GM15510 (cell line): ENCODE measurements around the gene B4GALT5.

Experiments
- POLR2A ChIP-seq: IDR thresholded peaks from 3 replicates; pipeline ENCODE4 v1.6.1; 2011; ENCODE audit warnings: borderline replicate concordance; ENCODE audit not compliant: insufficient read length; ENCODE audit errors: extremely low read depth

Gene B4GALT5

GRCh38 chr20:49602345-49603208, 111.1 kb downstream of the B4GALT5 start:
- no peak for TF ChIP-seq POLR2A

- TF ChIP-seq POLR2A = no peak
Measured at GRCh38 chr20:49601153-49601924, 112.3 kb downstream of the B4GALT5 start.

- no peak for TF ChIP-seq POLR2A
Measured at GRCh38 chr20:49599746-49600113, 113.9 kb downstream of the B4GALT5 start.

- TF ChIP-seq POLR2A = no peak
Measured at GRCh38 chr20:49597825-49598395, 115.8 kb downstream of the B4GALT5 start.

GRCh38 chr20:49595811-49596561, 117.7 kb downstream of the B4GALT5 start:
- no peak for TF ChIP-seq POLR2A

GRCh38 chr20:49595346-49595745, 118.3 kb downstream of the B4GALT5 start:
- TF ChIP-seq POLR2A = no peak

- TF ChIP-seq POLR2A = no peak
Measured at GRCh38 chr20:49594931-49595315, 118.8 kb downstream of the B4GALT5 start.

GRCh38 chr20:49594143-49594930, 119.3 kb downstream of the B4GALT5 start:
- TF ChIP-seq POLR2A = no peak

- no peak for TF ChIP-seq POLR2A
Measured at GRCh38 chr20:49593466-49594142, 120.1 kb downstream of the B4GALT5 start.

- TF ChIP-seq POLR2A = no peak
Measured at GRCh38 chr20:49592120-49592519, 121.6 kb downstream of the B4GALT5 start.

- TF ChIP-seq POLR2A = no peak
Measured at GRCh38 chr20:49591217-49591865, 122.3 kb downstream of the B4GALT5 start.

- TF ChIP-seq POLR2A = no peak
Measured at GRCh38 chr20:49590163-49591017, 123.3 kb downstream of the B4GALT5 start.
